Stimulated activated CD4-positive, alpha-beta T cell treated with anti-CD3 and anti-CD28 coated beads, TNF-alpha, amount 100 ng/mL, for 4 hours (primary cell): ENCODE measurements around the gene SENP7.
"Not testable (repeated sequence)": the region's sequence is repeated elsewhere in the genome, so short reads cannot be mapped to it uniquely, and the experiment has no call there.

Source experiments
- DNase-seq, 3 experiments: peaks; one replicate each; pipeline ENCODE4 v3.0.0-alpha.2; 2020; ENCODE audit warnings: low read depth in 3 of 3

Gene SENP7

GRCh38 chr3:101329016-101329673 lies 183.9 kb downstream of the SENP7 start:
- no peak for DNase-seq

- no peak for DNase-seq
Observed at GRCh38 chr3:101325393-101326134, 187.4 kb downstream of the SENP7 start.

- no peak for DNase-seq
Observed at GRCh38 chr3:101320475-101320874, 192.5 kb downstream of the SENP7 start, which contains the start of gene IMPG2. TSS of gene IMPG2 (minus strand) at chr3:101320575. CDS start at chr3:101320372, 203 bp downstream.

- no peak for DNase-seq
Observed at GRCh38 chr3:101319531-101319930, 193.5 kb downstream of the SENP7 start.

- no peak for DNase-seq
Observed at GRCh38 chr3:101312545-101312944, 200.5 kb downstream of the SENP7 start.

GRCh38 chr3:101311676-101312075 lies 201.3 kb downstream of the SENP7 start:
- no peak for DNase-seq

- DNase-seq: no peak
Observed at GRCh38 chr3:101310978-101311375, 202.0 kb downstream of the SENP7 start.

- DNase-seq: not testable (repeated sequence)
Observed at GRCh38 chr3:101308147-101308772, 204.8 kb downstream of the SENP7 start.

GRCh38 chr3:101303836-101304235 lies 209.2 kb downstream of the SENP7 start:
- no peak for DNase-seq

GRCh38 chr3:101303089-101303731 lies 209.8 kb downstream of the SENP7 start:
- DNase-seq: no peak

GRCh38 chr3:101300073-101300472 lies 212.9 kb downstream of the SENP7 start:
- no peak for DNase-seq

GRCh38 chr3:101292027-101292426 lies 221.0 kb downstream of the SENP7 start:
- no peak for DNase-seq

GRCh38 chr3:101288294-101288693 lies 224.7 kb downstream of the SENP7 start:
- no peak for DNase-seq

- no peak for DNase-seq
Observed at GRCh38 chr3:101284757-101285156, 228.3 kb downstream of the SENP7 start.

GRCh38 chr3:101281521-101282030 lies 231.4 kb downstream of the SENP7 start:
- no peak for DNase-seq

GRCh38 chr3:101279765-101280385 lies 233.1 kb downstream of the SENP7 start:
- no peak for DNase-seq

- DNase-seq: no peak
Observed at GRCh38 chr3:101279162-101279561, 233.8 kb downstream of the SENP7 start.

- DNase-seq: no peak
Observed at GRCh38 chr3:101278727-101279126, 234.3 kb downstream of the SENP7 start.
